SK-N-MC (cell line): ENCODE measurements around the gene RNF166.

Experiments used
- DNase-seq: peaks from one replicate; pipeline ENCODE4 v3.0.0-alpha.2; 2011; ENCODE audit warnings: low read depth, low spot score
- H3K27ac ChIP-seq: fragments of 200-600 bp; sonication (generic); 2 replicates; pipeline ENCODE4 v1.5.1; 2016; ENCODE audit warnings: mixed run types
- H3K36me3 ChIP-seq: fragments of 200-600 bp; sonication (generic); 2 replicates; pipeline ENCODE4 v1.6.1; 2017; ENCODE audit warnings: antibody characterized with exemption, low read length, mixed read lengths; ENCODE audit not compliant: insufficient read depth
- H3K4me3 ChIP-seq: fragments of 200-600 bp; sonication (generic); 2 replicates; pipeline ENCODE4 v1.5.1; 2016
- H3K9ac ChIP-seq: fragments of 200-600 bp; sonication (generic); 2 replicates; pipeline ENCODE4 v1.8.0; 2017; ENCODE audit warnings: mixed run types, mixed read lengths; ENCODE audit not compliant: insufficient read length
- H3K9me3 ChIP-seq: fragments of 200-600 bp; sonication (generic); 2 replicates; pipeline ENCODE4 v1.6.1; 2017; ENCODE audit warnings: low read depth, mild to moderate bottlenecking, antibody characterized with exemption, low read length, moderate library complexity, mixed read lengths
- EZH2 ChIP-seq: fragments of 200-600 bp; sonication (generic); IDR thresholded peaks from one replicate; pipeline ENCODE4 v1.6.1; 2017; ENCODE audit warnings: antibody characterized with exemption
- FOXP2 ChIP-seq: optimal IDR thresholded peaks from 2 replicates; pipeline ENCODE3; 2011; ENCODE audit warnings: mild to moderate bottlenecking, moderate library complexity; ENCODE audit not compliant: insufficient read depth; ENCODE audit errors: extremely low read length, control extremely low read depth
- POLR2AphosphoS5 ChIP-seq: IDR thresholded peaks from 2 replicates; pipeline ENCODE4 v1.6.1; 2012; ENCODE audit warnings: mild to moderate bottlenecking, low read depth, low read length, borderline replicate concordance

Gene RNF166

DNA sequence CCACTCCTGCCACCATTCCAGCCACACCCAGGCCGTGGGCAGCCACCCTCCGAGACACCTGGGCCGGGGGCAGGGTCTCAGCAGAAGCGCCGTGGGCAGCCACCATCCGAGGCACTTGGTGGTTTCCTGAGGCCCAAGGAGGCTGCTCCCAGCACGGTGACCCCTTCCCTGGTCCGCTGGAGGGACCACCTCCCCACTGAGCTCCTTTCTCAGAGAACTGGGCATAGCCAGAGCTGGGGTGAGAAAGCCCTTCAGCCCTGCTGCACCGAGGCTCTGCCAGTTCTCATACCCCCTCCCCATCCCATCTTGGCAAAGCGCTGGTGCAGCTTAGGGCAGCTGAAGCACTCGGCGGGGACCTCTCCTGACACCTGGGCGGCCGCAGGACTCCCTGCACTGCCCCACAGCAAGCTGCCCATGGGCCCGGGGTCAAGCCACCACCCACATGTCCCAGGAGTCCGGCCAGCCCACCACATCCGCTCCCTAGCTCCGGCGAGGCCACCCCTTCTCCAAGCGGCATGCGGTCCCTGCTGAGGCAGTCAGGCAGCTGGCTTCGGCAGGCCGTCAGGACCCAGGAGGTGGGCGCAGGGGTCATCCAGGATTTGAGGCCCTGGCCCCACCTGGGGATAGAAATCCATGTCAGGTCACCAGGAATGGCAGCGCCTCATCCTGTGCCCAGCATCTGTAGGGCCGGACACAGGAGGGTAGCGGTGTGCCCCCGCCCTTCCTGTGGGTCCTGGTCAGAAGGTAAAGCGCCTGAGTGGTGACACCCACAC, 54.0 kb downstream of the RNF166 start:
- TF ChIP-seq EZH2 (no peak), FOXP2 (no peak), POLR2AphosphoS5 (no peak)
- no peak for DNase-seq
- Histone ChIP-seq H3K4me3 (no peak overlapping the region), H3K27ac (no peak overlapping the region), H3K9ac (no peak overlapping the region), H3K9me3 (no peaks in the 10 kb centered on the region), H3K36me3 (no peaks in the 10 kb centered on the region)

DNA sequence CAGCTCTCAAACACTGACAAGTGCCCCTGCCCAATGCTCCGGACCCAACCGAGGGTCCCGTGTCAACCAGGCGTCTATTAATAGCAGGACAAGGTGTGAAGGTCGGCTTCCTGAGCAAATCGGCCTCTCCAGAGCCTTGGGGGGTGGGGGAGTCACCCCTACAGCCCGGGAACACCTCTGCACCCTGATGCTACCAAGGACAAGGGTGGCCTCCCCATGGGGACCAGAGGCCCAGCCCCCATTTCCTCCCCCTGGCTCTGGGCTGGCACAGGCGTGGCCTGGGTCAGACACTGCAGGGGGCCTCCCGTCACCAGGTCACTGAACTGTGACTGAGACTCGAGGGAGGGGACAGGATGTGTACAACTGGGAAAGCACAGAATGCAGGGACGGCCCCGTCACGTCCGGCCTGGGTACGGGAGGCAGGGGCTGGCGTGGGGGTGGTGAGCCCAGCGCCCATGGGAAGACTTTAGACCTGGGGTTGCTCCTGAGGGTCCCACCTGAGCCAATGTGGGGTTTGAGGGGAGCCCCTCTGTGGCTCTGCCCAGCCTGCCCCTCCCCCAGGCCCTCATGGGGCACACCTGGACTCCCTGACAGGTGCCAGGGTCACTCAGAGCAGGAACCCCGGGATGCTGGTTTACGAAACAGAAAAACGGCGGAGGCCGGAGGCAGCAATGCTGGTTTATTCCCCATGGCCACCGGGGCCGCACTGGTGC, 54.8 kb downstream of the RNF166 start:
- Histone ChIP-seq H3K27ac (no peak overlapping the region), H3K9ac (no peak overlapping the region), H3K4me3 (peak overlapping the region; percentile 80), H3K9me3 (no peaks in the 10 kb centered on the region), H3K36me3 (no peaks in the 10 kb centered on the region)
- DNase-seq: no peak
- no peak for TF ChIP-seq FOXP2
- no peak for TF ChIP-seq POLR2AphosphoS5
- no peak for TF ChIP-seq EZH2

DNA sequence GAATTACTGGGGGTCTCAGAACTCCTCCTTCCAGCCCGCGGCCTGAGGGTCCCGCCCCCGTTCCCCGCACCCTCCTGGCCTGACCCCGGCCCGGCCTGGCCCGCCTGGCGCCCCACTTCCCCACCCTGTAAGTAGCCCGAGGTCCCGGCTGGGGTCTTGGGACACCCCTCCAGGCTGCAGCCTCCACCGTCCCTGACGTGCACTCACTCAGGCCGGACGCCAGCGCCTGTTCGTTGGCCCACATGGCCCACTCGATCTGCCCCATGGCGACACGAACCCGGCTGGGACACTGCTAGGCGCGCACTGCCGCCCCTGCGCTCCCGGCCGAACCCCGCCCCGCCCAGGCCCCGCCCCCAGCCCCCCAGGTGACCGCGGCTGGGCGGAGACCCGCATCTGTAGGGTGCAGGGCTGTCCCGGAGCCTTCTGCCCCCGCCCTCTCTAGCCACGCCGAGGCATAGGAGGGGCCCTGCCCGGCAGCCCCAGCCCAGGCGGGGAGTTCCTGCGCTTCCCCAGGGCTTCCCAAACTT, 55.4 kb downstream of the RNF166 start, which contains the start of gene CYBA:
Gene CYBA (minus strand): TSS at position 305 of the 527 bp plus-strand sequence. CDS start 40 bp downstream, at position 265.
- no peak for DNase-seq
- Histone ChIP-seq H3K9ac (peak within 1 kb of the TSS; percentile 45), H3K4me3 (peak within 1 kb of the TSS; percentile 80), H3K9me3 (no peaks in the 10 kb centered on the region), H3K36me3 (no peaks in the 10 kb centered on the region), H3K27ac (no peak within 1 kb of the TSS)
- TF ChIP-seq POLR2AphosphoS5 (peak; percentile 76; the same call in 1 of the 2 replicates), FOXP2 (no peak)

DNA sequence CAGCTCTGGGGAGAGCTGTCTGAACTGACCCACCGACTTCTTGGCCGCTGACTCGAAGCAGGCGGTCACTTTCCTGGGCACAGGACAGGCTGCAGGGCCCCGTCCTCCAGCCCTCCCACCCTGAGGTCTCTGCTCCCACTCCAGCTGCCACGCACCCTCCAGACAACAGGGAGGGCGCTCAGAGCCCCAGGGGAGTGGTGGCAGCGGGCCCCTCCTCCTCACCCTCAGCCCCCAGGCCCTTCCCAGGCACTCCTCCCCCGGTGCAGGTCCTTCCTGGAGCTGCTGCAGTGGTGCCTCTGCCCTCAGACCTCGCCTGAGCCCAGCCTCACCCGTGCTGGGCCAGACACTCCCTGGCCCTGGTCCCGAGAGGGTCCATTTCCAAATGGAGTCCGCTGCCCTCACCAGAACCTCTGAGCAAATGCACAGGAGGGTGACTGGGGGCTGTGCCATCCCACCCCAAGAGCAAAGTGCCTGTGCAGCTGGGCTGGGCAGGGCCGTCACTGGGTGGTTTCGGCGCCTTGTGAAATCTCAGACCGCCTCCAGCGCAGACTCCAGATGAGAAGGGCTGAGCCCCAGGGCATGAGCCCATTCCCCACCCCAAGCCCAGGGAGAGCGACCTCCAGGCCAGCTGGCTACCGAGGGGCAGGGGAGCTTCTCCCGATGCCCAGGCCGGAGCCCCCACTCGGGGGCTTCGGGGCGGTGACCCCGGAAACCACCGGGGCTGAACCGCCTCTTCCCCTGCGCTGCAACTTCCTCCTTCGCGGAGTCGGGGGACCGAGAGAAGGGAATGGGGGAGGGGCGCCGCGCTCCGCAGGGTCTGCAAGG, 56.1 kb downstream of the RNF166 start:
- DNase-seq: no peak
- Histone ChIP-seq H3K9ac (peak overlapping the region; percentile 45), H3K4me3 (peak overlapping the region; percentile 80), H3K27ac (no peak overlapping the region), H3K36me3 (no peaks in the 10 kb centered on the region), H3K9me3 (no peaks in the 10 kb centered on the region)
- TF ChIP-seq FOXP2: no peak
- no peak for TF ChIP-seq EZH2
- TF ChIP-seq POLR2AphosphoS5: no peak

DNA sequence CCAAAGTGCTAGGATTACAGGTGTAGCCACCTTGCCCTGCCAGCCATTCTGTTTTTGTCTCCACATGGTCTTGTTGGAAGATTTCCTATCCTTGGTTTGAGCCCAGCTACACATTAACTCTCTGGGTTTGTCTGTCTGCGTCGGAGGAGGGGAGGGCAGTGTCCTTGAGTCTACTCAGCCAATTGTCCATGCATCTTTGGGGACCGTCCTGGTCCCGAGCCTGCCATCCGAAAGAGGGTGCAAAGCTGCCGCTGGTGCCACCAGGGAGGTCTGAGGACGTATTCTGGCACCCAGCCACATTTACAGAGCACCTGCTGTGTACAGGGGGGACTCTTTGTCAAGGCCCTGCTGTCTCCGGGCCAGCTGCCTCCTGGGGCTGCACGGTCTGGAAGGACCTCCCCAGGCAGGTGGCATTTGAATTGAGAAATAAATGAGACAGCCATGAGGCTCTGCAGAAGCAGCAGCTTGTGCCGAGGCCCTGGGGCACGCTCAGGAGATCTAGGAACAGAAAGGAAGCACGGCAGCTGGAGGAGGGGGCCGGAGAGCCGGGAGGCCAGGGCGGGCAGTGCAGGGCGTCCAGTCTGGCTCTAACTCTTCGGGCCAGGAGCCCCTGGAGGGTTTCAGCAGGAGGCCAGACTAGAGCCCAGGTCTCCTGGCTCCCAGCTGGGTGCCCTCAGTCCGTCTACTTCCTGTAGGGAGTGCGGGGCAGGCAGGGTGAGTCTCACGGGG, 56.8 kb downstream of the RNF166 start:
- no peak for DNase-seq
- TF ChIP-seq FOXP2 (no peak), POLR2AphosphoS5 (no peak), EZH2 (no peak)
- no peak overlapping the region for H3K27ac ChIP-seq
- no peaks in the 10 kb centered on the region for H3K36me3 ChIP-seq
- H3K9me3 ChIP-seq: no peaks in the 10 kb centered on the region
- H3K9ac ChIP-seq: no peak overlapping the region
- no peak overlapping the region for H3K4me3 ChIP-seq

DNA sequence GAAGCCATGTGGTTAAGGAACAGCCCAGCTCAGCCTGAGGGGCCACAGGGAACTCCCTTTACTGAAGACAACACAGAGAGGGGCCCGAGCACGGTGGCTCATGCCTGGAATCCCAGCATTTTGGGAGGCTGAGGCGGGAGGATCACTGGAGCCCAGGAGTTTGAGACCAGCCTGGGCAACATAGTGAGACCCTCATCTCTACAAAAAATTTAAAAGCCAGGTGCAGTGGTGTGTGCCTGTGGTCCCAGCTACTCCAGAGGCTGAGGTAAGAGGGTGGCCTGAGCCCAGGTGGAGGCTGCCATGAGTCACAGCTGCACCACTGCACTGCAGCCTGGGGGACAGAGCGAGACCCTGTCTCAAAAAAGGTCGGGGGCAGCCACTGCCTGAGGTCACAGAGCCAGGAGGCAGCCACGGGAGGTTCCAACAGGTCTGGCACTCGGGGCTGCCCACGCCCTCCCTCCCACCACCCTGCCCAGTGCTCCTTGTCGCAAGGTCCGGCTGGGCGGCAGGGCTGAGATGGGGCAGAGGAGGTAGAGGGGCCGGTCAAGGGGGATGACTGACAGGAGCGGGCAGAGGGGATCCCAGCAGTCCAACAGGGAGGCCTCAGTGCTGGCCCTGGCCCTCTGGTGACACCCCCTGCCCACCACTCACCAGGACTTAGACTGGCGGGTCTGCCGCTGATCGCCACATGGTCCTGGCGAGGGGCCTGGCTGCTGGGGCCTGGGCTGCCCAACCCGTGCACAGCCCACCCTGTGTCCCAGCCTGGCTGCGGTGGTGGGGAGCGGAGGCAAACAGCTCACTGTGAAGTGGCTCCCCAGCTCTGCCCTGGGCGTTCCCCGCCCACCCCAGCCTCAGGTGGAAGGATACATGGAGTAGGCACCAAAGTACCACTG, 58.8 kb downstream of the RNF166 start:
- H3K9me3 ChIP-seq: no peaks in the 10 kb centered on the region
- H3K9ac ChIP-seq: no peak overlapping the region
- H3K4me3 ChIP-seq: no peak overlapping the region
- no peak overlapping the region for H3K27ac ChIP-seq
- TF ChIP-seq EZH2 (no peak), POLR2AphosphoS5 (peak; percentile 26; the same call in 1 of the 2 replicates), FOXP2 (no peak)
- no peak for DNase-seq
- H3K36me3 ChIP-seq: no peaks in the 10 kb centered on the region
